Activated T-helper 1 cell treated with anti-CD3 and anti-CD28 coated beads, Interleukin-2, amount 50 U/mL, for 16 hours (primary cell): ENCODE measurements around the gene TMEM156.

ENCODE experiments used
- DNase-seq, 2 donors: peaks; one replicate each; pipeline ENCODE4 v3.0.0-alpha.2; 2020; ENCODE audit warnings: low read depth in 1 of 2, low spot score in 1 of 2

TMEM156 gene

GRCh38 chr4:39032218-39033085 lies at the start of gene TMEM156:
TSS of gene TMEM156 (minus strand) at chr4:39032409. CDS start at chr4:39032313, 96 bp downstream.
- no peak for DNase-seq

GRCh38 chr4:39078829-39079228 lies 46.6 kb upstream of the TMEM156 start:
- no peak for DNase-seq

DNA sequence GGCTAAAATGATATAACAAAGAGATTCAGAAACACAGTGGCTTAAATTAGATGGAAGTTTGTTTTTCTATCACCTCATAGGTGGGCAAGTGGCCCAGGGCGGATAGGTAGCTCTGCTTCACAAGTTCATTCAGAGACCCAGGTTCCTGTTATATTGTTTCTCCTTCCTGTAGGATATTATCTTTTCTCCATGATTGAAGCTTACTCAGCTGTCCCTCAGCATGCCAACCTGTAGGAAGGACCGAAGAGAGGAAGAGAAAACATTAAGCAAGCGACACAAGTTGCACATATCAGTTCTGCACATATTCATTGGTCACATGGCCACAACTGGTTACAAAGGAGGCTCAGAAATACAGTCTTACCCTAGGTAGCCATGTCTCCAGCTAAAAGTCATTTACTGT lies 36.7 kb upstream of the TMEM156 start:
- DNase-seq = no peak

DNA sequence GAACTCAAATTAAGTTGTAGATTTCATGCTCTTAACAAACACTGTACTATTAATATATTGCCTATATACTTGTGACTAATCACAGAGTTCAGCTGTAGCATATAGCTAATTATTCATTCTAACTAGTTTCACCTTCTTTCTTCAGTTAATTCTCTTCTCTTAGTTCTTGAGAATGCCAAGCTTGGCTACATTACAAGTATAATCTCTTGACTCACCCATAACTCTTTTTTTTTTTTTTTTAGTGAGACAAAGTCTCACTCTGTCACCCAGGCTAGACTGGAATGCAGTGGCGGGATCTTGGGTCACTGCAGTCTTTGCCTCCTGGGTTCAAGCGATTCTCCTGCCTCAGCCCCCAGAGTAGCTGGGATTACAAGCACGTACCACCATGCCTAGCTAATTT lies 35.2 kb upstream of the TMEM156 start:
- no peak for DNase-seq

GRCh38 chr4:39067031-39067430 lies 34.8 kb upstream of the TMEM156 start:
- no peak for DNase-seq

DNA sequence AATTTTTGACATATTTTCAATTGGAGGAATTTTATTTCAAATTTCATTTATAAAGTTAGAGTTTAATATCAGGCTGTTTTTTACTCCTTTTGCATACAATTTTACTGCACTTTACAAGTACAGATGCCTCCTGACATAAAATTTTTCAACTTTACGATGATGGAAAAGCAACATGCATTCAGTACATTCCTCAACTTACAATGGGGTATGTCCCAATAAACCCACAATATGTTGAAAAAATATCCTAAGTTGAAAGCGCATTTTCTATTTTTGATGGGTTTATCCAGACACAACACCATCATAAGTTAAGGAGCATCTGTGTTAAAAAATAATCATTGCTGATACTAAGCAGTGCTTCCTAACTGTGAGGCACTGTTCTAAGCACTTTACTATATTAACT lies 34.2 kb upstream of the TMEM156 start:
- no peak for DNase-seq

- no peak for DNase-seq
Measured at GRCh38 chr4:39063430-39063829, 31.2 kb upstream of the TMEM156 start.

- DNase-seq = no peak
Measured at GRCh38 chr4:39062770-39063097, 30.5 kb upstream of the TMEM156 start.

DNA sequence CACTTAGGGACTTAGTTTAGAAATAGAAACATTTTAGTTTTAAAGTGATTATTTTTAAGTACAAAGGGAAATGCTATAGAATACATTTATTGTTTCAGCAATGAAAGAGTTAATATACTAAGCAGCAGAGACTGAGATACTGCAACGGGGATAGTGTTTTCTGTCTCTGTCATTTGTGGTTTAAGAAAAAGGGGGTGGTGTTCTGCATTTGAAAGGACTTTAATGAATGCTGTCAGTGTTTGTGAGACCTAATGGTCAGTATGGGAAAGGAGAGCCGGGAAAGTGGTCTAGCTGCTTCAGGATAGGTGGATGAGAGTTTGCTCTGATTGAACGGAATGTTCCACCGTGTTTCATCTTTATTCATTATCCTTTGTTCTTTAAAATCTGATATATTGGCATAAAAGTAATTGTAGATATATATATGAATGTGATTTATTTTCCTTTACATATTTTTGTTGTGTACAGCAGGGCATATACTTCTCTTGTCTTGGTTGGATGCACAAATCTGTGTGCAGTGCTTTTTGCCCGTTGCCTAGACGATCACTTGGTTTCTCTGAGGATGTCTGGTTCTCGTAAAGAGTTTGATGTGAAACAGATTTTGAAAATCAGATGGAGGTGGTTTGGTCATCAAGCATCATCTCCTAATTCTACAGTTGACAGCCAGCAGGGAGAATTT lies 30.0 kb upstream of the TMEM156 start, which contains the start of gene KLHL5:
Gene KLHL5, plus strand, starts transcription at position 139 of the 676 bp plus-strand sequence. Its CDS starts 421 bp downstream, at position 560.
- DNase-seq = no peak

- no peak for DNase-seq
Measured at GRCh38 chr4:39061457-39061856, 29.2 kb upstream of the TMEM156 start.

- no peak for DNase-seq
Measured at GRCh38 chr4:39056023-39056422, 23.8 kb upstream of the TMEM156 start.

- DNase-seq = no peak
Measured at GRCh38 chr4:39054497-39054896, 22.3 kb upstream of the TMEM156 start.

- DNase-seq = no peak
Measured at GRCh38 chr4:39053983-39054382, 21.8 kb upstream of the TMEM156 start.

- no peak for DNase-seq
Measured at GRCh38 chr4:39051492-39051891, 19.3 kb upstream of the TMEM156 start.

DNA sequence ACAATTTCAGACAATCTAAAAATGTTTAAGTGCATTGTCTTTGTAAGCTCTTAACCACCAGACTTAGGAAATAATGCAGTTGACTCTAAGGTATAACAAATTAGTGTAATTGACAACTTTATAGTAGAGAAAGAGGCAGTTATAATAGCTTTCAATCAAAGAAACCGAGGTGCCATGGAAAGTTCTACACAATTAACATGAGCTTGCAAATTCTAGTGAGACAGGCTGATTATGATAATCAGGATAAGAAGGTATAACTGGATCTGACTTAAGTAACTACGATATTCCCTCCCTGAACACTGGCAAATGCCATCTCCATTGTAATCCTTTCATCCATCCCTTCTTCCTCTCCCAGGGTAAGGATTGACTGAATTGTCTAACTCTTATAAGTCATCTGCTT lies 18.4 kb upstream of the TMEM156 start:
- no peak for DNase-seq

- DNase-seq = no peak
Measured at GRCh38 chr4:39048311-39048710, 16.1 kb upstream of the TMEM156 start.

GRCh38 chr4:39047681-39048080 lies 15.5 kb upstream of the TMEM156 start:
- no peak for DNase-seq

GRCh38 chr4:39046249-39046648 lies 14.0 kb upstream of the TMEM156 start:
- DNase-seq = no peak

DNA sequence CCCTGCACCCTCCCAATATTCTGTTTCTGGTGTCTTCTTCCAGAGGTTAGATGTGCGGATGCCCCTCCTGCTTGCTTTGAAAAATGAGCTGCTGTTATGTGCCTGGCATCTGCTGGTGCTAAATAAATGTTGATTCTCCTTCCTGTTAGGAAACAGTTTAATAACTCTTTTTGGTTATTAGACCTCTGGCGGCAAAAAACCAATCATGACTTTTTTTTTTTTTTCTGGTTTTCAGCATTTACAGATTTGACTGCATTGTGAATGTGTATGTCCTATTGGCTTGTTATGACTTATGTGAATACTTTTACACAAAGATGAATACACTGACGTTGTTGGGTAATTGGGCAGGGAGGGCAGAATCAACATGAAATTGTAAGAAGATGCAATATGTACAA lies 13.6 kb upstream of the TMEM156 start:
- no peak for DNase-seq

GRCh38 chr4:39044956-39045826 lies 13.0 kb upstream of the TMEM156 start:
- peak in 1 of 2 donors; percentile 27 for DNase-seq

GRCh38 chr4:39044364-39044955 lies 12.3 kb upstream of the TMEM156 start:
- peak; percentile 77 to 93 for DNase-seq
